IPS-18a (cell line): ENCODE results near the gene RAB23.

Source experiments
- H3K27ac ChIP-seq: one replicate; pipeline ENCODE4 v1.5.1; 2013; ENCODE audit warnings: low read length
- H3K27me3 ChIP-seq: one replicate; pipeline ENCODE4 v1.6.1; 2013; ENCODE audit warnings: mild to moderate bottlenecking, low read length; ENCODE audit not compliant: control insufficient read depth, insufficient read depth
- H3K36me3 ChIP-seq: one replicate; pipeline ENCODE4 v1.6.1; 2013; ENCODE audit warnings: low read depth, low read length; ENCODE audit not compliant: control insufficient read depth
- H3K4me1 ChIP-seq: one replicate; pipeline ENCODE4 v1.6.1; 2013; ENCODE audit warnings: low read depth, low read length; ENCODE audit not compliant: control insufficient read depth
- H3K4me3 ChIP-seq: one replicate; pipeline ENCODE4 v1.5.1; 2013; ENCODE audit warnings: low read length
- H3K9ac ChIP-seq: one replicate; pipeline ENCODE4 v1.6.1; 2013; ENCODE audit warnings: mild to moderate bottlenecking, low read length, moderate library complexity
- H3K9me3 ChIP-seq: one replicate; pipeline ENCODE4 v1.6.1; 2013; ENCODE audit warnings: low read depth, low read length; ENCODE audit not compliant: control insufficient read depth

The RAB23 gene

GRCh38 chr6:57147955-57148858 is 73.9 kb downstream of the RAB23 start:
- Histone ChIP-seq H3K4me3 (no peak overlapping the region), H3K9me3 (no peaks in the 10 kb centered on the region), H3K27ac (no peak overlapping the region), H3K36me3 (peaks cover 35% of the 10 kb centered on the region), H3K4me1 (no peaks in the 10 kb centered on the region), H3K9ac (no peak overlapping the region), H3K27me3 (no peaks in the 10 kb centered on the region)

GRCh38 chr6:57147401-57147800 is 74.7 kb downstream of the RAB23 start:
- Histone ChIP-seq H3K9me3 (no peaks in the 10 kb centered on the region), H3K9ac (no peak overlapping the region), H3K4me1 (no peaks in the 10 kb centered on the region), H3K4me3 (no peak overlapping the region), H3K27ac (no peak overlapping the region), H3K27me3 (no peaks in the 10 kb centered on the region), H3K36me3 (peaks cover 32% of the 10 kb centered on the region)

GRCh38 chr6:57143690-57144089 is 78.4 kb downstream of the RAB23 start:
- peaks cover 16% of the 10 kb centered on the region for H3K36me3 ChIP-seq

GRCh38 chr6:57142178-57142525 is 80.0 kb downstream of the RAB23 start:
- Histone ChIP-seq H3K9me3 (no peaks in the 10 kb centered on the region), H3K27ac (no peak overlapping the region), H3K4me3 (no peak overlapping the region), H3K9ac (no peak overlapping the region), H3K27me3 (no peaks in the 10 kb centered on the region), H3K4me1 (no peaks in the 10 kb centered on the region), H3K36me3 (peaks cover 2% of the 10 kb centered on the region)

More at GRCh38 chr6:57143690-57144089, 78.4 kb downstream of the RAB23 start:
- no peaks in the 10 kb centered on the region for H3K4me1 ChIP-seq
- no peak overlapping the region for H3K27ac ChIP-seq
- H3K27me3 ChIP-seq, result no peaks in the 10 kb centered on the region
- H3K9me3 ChIP-seq, result no peaks in the 10 kb centered on the region
- H3K9ac ChIP-seq, result no peak overlapping the region
- no peak overlapping the region for H3K4me3 ChIP-seq

GRCh38 chr6:57141451-57142177 is 80.5 kb downstream of the RAB23 start:
- no peaks in the 10 kb centered on the region for H3K4me1 ChIP-seq
- no peaks in the 10 kb centered on the region for H3K27me3 ChIP-seq
- H3K9ac ChIP-seq, result no peak overlapping the region
- H3K4me3 ChIP-seq, result no peak overlapping the region
- H3K36me3 ChIP-seq, result no peaks in the 10 kb centered on the region
- H3K27ac ChIP-seq, result no peak overlapping the region
- H3K9me3 ChIP-seq, result no peaks in the 10 kb centered on the region

GRCh38 chr6:57138026-57138425 is 84.1 kb downstream of the RAB23 start:
- H3K9ac ChIP-seq, result no peak overlapping the region
- no peaks in the 10 kb centered on the region for H3K9me3 ChIP-seq
- H3K27me3 ChIP-seq, result no peaks in the 10 kb centered on the region
- no peaks in the 10 kb centered on the region for H3K4me1 ChIP-seq
- no peak overlapping the region for H3K27ac ChIP-seq
- no peak overlapping the region for H3K4me3 ChIP-seq
- H3K36me3 ChIP-seq, result no peaks in the 10 kb centered on the region

- H3K9ac ChIP-seq, result no peak overlapping the region
- H3K4me1 ChIP-seq, result no peaks in the 10 kb centered on the region
- no peak overlapping the region for H3K27ac ChIP-seq
- no peaks in the 10 kb centered on the region for H3K36me3 ChIP-seq
- no peak overlapping the region for H3K4me3 ChIP-seq
- H3K9me3 ChIP-seq, result no peaks in the 10 kb centered on the region
- no peaks in the 10 kb centered on the region for H3K27me3 ChIP-seq
Observed at GRCh38 chr6:57137350-57137749, 84.8 kb downstream of the RAB23 start.
